Calu3 (cell line): Measurements from ENCODE around the gene TMTC2. TPM values are rescaled to one million over a fixed set of nuclear protein-coding genes. Genes with fewer than 3 reads are reported as not detected.

Experiments used
- BruUV-seq: library from RNA; stranded (reverse); fragments of 400-500 nt; replicated peaks from 2 replicates; lab custom pipeline; 2021; lab: Mats Ljungman, UMichigan
- CTCF ChIA-PET: fragments of 300-600 bp; sonication (Branson Sonifier 250); formaldehyde crosslinking; loops from one replicate; lab custom pipeline; 2022; ENCODE audit warnings: antibody characterized with exemption; lab: Charles Lee
- DNase-seq: peaks from one replicate; pipeline ENCODE4 v3.0.0; 2022
- H3K27ac Mint-ChIP-seq: one replicate; pipeline ENCODE4 v1.8.0; 2022; ENCODE audit warnings: mixed read lengths; ENCODE audit not compliant: unreplicated experiment
- H3K27me3 Mint-ChIP-seq: one replicate; pipeline ENCODE4 v1.8.0; 2022; ENCODE audit warnings: mixed read lengths; ENCODE audit not compliant: unreplicated experiment
- H3K36me3 Mint-ChIP-seq: one replicate; pipeline ENCODE4 v1.8.0; 2022; ENCODE audit warnings: mild to moderate bottlenecking, moderate library complexity, mixed read lengths; ENCODE audit not compliant: insufficient read depth, unreplicated experiment
- H3K4me1 Mint-ChIP-seq: one replicate; pipeline ENCODE4 v1.8.0; 2022; ENCODE audit warnings: mild to moderate bottlenecking, low read depth, mixed read lengths; ENCODE audit not compliant: unreplicated experiment
- H3K4me3 Mint-ChIP-seq: one replicate; pipeline ENCODE4 v1.8.0; 2022; ENCODE audit warnings: mild to moderate bottlenecking, low read depth, moderate library complexity, mixed read lengths; ENCODE audit not compliant: unreplicated experiment
- H3K9me3 Mint-ChIP-seq: one replicate; pipeline ENCODE4 v1.8.0; 2022; ENCODE audit warnings: low read depth, mixed read lengths; ENCODE audit not compliant: unreplicated experiment
- CTCF ChIP-seq: fragments of 200-600 bp; IDR thresholded peaks from one replicate; pipeline ENCODE4 v1.8.0; 2022; ENCODE audit warnings: antibody characterized with exemption; ENCODE audit not compliant: unreplicated experiment
- intact Hi-C: fragments of 100-400 bp; cut with micrococcal nuclease; formaldehyde crosslinking; loops from one replicate; pipeline ENCODE4 v1.10.0; 2022; ENCODE audit not compliant: unreplicated experiment
- total RNA-seq: library from RNA; stranded (reverse); gene quantifications from 2 replicates; pipeline ENCODE4 v1.2.3, GENCODE V29; 2022

TMTC2 gene
- total RNA-seq, 1 experiment from 2014 or later, result 31.2 TPM

DNA sequence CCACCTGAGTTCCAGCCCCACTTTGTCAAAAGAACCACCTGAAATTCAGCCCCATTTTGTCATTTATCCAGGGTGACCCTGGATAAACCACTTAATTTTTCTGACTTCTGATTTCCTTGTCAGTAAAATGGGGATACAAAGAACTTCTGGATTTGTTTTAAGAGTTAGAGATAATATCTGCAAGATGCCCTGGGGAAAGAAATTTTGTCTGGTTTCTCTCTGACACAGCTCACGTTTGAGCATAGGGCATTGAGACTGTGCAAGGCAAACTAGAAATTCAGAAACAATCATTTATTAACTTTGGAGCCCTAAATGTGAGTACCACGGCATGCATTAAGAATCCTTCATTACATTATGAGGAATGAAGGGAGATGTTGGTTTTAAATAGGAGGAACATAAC is 37.2 kb downstream of the TMTC2 start:
- intact Hi-C loops, result no loop called here
- DNase-seq, result no peak
- TF ChIP-seq CTCF, result no peak
- no peak overlapping the region for H3K4me3 Mint-ChIP-seq
- CTCF ChIA-PET, result no interaction called here
- no peaks in the 10 kb centered on the region for H3K36me3 Mint-ChIP-seq
- H3K9me3 Mint-ChIP-seq, result no peaks in the 10 kb centered on the region
- H3K4me1 Mint-ChIP-seq, result no peaks in the 10 kb centered on the region
- BruUV-seq, result no TSS peak
- no peaks in the 10 kb centered on the region for H3K27me3 Mint-ChIP-seq
- H3K27ac Mint-ChIP-seq, result no peak overlapping the region

GRCh38 chr12:82725741-82726140 is 39.0 kb downstream of the TMTC2 start:
- Mint-ChIP-seq H3K27ac (no peak overlapping the region), H3K9me3 (no peaks in the 10 kb centered on the region), H3K4me3 (no peak overlapping the region), H3K36me3 (no peaks in the 10 kb centered on the region), H3K4me1 (no peaks in the 10 kb centered on the region), H3K27me3 (no peaks in the 10 kb centered on the region)
- no peak for DNase-seq
- CTCF ChIA-PET, result no interaction called here
- intact Hi-C loops, result no loop called here
- no peak for TF ChIP-seq CTCF
- BruUV-seq, result no TSS peak

GRCh38 chr12:82727886-82728285 is 41.2 kb downstream of the TMTC2 start:
- intact Hi-C loops, result no loop called here
- H3K27ac Mint-ChIP-seq, result no peak overlapping the region
- no peak overlapping the region for H3K4me3 Mint-ChIP-seq
- no peaks in the 10 kb centered on the region for H3K36me3 Mint-ChIP-seq
- H3K9me3 Mint-ChIP-seq, result no peaks in the 10 kb centered on the region
- no peak for DNase-seq
- CTCF ChIA-PET, result no interaction called here
- no peak for TF ChIP-seq CTCF
- H3K4me1 Mint-ChIP-seq, result no peaks in the 10 kb centered on the region
- H3K27me3 Mint-ChIP-seq, result no peaks in the 10 kb centered on the region
- no TSS peak for BruUV-seq

GRCh38 chr12:82728710-82729109 is 42.0 kb downstream of the TMTC2 start:
- H3K4me1 Mint-ChIP-seq, result no peaks in the 10 kb centered on the region

More at GRCh38 chr12:82728710-82729109, 42.0 kb downstream of the TMTC2 start:
- no peak for DNase-seq
- H3K9me3 Mint-ChIP-seq, result no peaks in the 10 kb centered on the region
- no peaks in the 10 kb centered on the region for H3K36me3 Mint-ChIP-seq
- no TSS peak for BruUV-seq
- no peaks in the 10 kb centered on the region for H3K27me3 Mint-ChIP-seq
- H3K27ac Mint-ChIP-seq, result no peak overlapping the region
- CTCF ChIA-PET, result no interaction called here
- TF ChIP-seq CTCF, result no peak
- intact Hi-C loops, result no loop called here
- no peak overlapping the region for H3K4me3 Mint-ChIP-seq
